Glutamatergic neuron (in vitro differentiated cells): ENCODE results near the gene UGP2. TPM values are rescaled to one million over a fixed set of nuclear protein-coding genes. Genes with fewer than 3 reads are reported as not detected.

Experiments used
- DNase-seq: peaks from one replicate; pipeline ENCODE4 v3.0.0; 2022
- H3K27ac Mint-ChIP-seq: one replicate; pipeline ENCODE4 v1.8.0; 2020; ENCODE audit warnings: mild to moderate bottlenecking, mixed read lengths, inconsistent platforms; ENCODE audit not compliant: unreplicated experiment
- H3K27me3 Mint-ChIP-seq: one replicate; pipeline ENCODE4 v1.8.0; 2020; ENCODE audit warnings: mild to moderate bottlenecking, moderate library complexity, mixed read lengths, inconsistent platforms; ENCODE audit not compliant: unreplicated experiment
- H3K36me3 Mint-ChIP-seq: one replicate; pipeline ENCODE4 v1.8.0; 2020; ENCODE audit warnings: mild to moderate bottlenecking, mixed read lengths, inconsistent platforms; ENCODE audit not compliant: unreplicated experiment
- H3K4me1 Mint-ChIP-seq: one replicate; pipeline ENCODE4 v1.8.0; 2020; ENCODE audit warnings: mild to moderate bottlenecking, low read depth, mixed read lengths, inconsistent platforms; ENCODE audit not compliant: unreplicated experiment
- H3K4me3 Mint-ChIP-seq: one replicate; pipeline ENCODE4 v1.8.0; 2020; ENCODE audit warnings: mild to moderate bottlenecking, mixed read lengths, inconsistent platforms; ENCODE audit not compliant: unreplicated experiment
- H3K9me3 Mint-ChIP-seq: one replicate; pipeline ENCODE4 v1.8.0; 2020; ENCODE audit warnings: mild to moderate bottlenecking, moderate library complexity, mixed read lengths, inconsistent platforms; ENCODE audit not compliant: unreplicated experiment
- total RNA-seq: library from RNA; stranded (reverse); fragmentation: NEBNext Ultra II Directional; extraction: Animal tissue kit (Norgen Biotek cat#: 25700); gene quantifications from one replicate; pipeline ENCODE4 v1.2.1, GENCODE V29; 2021; ENCODE audit not compliant: unreplicated experiment
- TF ChIP-seq, protein P1 (sequence below): fragments of 200-600 bp; sonication (generic); IDR thresholded peaks from one replicate; pipeline ENCODE4 v1.5.0; 2021; ENCODE audit not compliant: partially characterized antibody, unreplicated experiment

Gene UGP2
- total RNA-seq, 1 donor from 2014 or later, result 68.6 TPM

DNA sequence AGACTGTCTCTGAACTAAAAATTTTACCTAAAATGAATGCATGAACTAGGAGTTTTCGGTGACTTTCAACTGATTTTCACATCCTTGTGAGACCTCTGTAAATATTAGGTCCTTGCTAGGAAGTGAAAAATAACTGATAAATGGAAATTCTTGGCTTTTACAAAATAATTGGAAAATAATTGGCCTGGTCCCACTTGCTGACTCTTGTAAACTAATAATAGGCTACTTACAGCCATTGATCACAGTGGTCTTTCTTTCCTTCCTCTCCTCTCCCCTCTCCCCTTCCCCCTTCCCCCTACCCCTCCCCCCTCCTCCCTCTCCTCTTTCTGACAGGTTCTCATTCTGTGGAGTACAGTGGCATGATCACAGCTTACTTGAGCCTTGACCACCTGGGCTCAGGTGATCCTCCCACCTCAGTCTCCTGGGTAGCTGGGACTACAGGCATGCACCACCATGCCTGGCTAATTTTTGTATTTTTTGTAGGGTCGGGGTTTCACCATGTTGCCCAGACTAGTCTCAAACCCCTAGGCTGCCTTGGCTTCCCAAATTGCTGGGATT, 38.3 kb downstream of the UGP2 start:
- no peaks in the 10 kb centered on the region for H3K36me3 Mint-ChIP-seq
- no peaks in the 10 kb centered on the region for H3K27me3 Mint-ChIP-seq
- H3K4me3 Mint-ChIP-seq, result no peak overlapping the region
- no peak overlapping the region for H3K27ac Mint-ChIP-seq
- TF ChIP-seq, protein P1, sequence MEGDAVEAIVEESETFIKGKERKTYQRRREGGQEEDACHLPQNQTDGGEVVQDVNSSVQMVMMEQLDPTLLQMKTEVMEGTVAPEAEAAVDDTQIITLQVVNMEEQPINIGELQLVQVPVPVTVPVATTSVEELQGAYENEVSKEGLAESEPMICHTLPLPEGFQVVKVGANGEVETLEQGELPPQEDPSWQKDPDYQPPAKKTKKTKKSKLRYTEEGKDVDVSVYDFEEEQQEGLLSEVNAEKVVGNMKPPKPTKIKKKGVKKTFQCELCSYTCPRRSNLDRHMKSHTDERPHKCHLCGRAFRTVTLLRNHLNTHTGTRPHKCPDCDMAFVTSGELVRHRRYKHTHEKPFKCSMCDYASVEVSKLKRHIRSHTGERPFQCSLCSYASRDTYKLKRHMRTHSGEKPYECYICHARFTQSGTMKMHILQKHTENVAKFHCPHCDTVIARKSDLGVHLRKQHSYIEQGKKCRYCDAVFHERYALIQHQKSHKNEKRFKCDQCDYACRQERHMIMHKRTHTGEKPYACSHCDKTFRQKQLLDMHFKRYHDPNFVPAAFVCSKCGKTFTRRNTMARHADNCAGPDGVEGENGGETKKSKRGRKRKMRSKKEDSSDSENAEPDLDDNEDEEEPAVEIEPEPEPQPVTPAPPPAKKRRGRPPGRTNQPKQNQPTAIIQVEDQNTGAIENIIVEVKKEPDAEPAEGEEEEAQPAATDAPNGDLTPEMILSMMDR, result no peak
- H3K9me3 Mint-ChIP-seq, result peaks cover 3% of the 10 kb centered on the region
- peaks cover 10% of the 10 kb centered on the region for H3K4me1 Mint-ChIP-seq
- DNase-seq, result no peak

DNA sequence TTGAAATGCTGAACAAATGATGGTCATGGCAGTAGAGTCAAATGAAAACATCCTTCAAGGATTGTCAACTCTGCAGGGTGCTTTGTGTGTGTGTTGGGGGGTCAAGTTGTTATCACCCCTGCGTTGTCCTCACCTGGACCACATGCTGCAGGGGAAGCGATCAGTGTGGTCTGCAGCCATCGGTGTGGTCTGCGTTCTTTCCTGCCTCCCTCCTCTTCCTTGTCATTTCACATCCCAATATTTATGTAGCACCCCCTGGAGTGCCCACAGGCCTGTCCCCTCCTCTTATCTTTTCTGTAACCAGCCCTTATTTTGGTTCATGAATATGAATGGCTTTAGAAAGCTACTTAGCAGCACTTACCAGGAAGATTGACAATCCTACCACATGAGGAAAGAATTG, 38.9 kb downstream of the UGP2 start:
- peaks cover 10% of the 10 kb centered on the region for H3K4me1 Mint-ChIP-seq
- H3K27me3 Mint-ChIP-seq, result no peaks in the 10 kb centered on the region
- H3K9me3 Mint-ChIP-seq, result peaks cover 3% of the 10 kb centered on the region
- no peak for DNase-seq
- H3K4me3 Mint-ChIP-seq, result no peak overlapping the region
- no peak overlapping the region for H3K27ac Mint-ChIP-seq
- no peaks in the 10 kb centered on the region for H3K36me3 Mint-ChIP-seq
- TF ChIP-seq, protein P1, result no peak

DNA sequence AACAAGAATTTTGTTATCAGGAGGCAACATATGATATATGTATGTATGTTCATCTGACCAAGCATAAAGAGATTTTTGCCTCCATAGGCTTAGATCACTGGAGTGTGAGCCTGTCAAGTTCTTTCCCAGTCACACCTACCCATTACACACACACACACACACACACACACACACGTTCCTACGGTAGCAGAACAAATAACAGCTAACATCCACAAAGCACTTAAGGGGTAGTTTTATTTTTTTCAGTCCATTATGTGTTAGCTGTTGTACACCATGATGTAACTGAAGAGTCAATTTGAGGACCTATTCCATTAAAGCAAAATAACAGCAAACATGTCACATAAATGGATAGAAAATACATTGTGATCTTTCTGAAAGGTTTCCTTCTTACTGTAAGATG, 39.5 kb downstream of the UGP2 start:
- Mint-ChIP-seq H3K4me1 (peaks cover 10% of the 10 kb centered on the region), H3K4me3 (no peak overlapping the region), H3K9me3 (peaks cover 3% of the 10 kb centered on the region), H3K36me3 (no peaks in the 10 kb centered on the region), H3K27me3 (no peaks in the 10 kb centered on the region), H3K27ac (peak overlapping the region; percentile 76)
- DNase-seq, result peak; percentile 26
- TF ChIP-seq, protein P1, result no peak

DNA sequence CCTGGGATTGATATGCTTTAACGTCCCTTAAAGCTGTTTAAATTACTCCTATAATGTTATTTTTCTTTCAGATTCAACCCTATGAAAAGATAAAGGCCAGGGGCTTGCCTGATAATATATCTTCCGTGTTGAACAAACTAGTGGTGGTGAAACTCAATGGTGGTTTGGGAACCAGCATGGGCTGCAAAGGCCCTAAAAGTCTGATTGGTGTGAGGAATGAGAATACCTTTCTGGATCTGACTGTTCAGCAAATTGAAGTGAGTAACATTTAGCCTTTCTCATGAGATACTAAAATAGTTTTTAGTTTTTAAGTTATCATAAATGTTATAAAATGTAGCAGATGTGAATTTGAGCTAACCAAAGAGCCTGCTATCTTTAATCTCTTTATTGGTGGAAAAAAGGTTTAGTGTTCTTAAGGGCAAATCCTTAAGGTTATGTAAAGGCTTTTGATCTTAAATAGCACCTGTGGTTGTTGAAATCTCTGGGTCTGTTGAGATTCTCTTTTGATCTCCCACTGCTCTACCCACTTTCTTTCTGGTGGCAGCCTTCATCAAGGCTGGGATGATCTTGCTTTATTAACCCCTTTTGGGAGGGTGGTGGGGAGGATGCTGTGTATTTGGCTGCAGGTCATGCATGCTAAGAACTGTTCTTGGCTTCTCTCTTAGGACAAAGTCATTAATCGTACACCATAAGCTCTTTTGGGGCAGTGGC, 40.9 kb downstream of the UGP2 start:
- no peak overlapping the region for H3K27ac Mint-ChIP-seq
- peaks cover 8% of the 10 kb centered on the region for H3K4me1 Mint-ChIP-seq
- no peak for DNase-seq
- H3K9me3 Mint-ChIP-seq, result peaks cover 3% of the 10 kb centered on the region
- H3K27me3 Mint-ChIP-seq, result no peaks in the 10 kb centered on the region
- no peaks in the 10 kb centered on the region for H3K36me3 Mint-ChIP-seq
- no peak overlapping the region for H3K4me3 Mint-ChIP-seq
- TF ChIP-seq, protein P1, result no peak

DNA sequence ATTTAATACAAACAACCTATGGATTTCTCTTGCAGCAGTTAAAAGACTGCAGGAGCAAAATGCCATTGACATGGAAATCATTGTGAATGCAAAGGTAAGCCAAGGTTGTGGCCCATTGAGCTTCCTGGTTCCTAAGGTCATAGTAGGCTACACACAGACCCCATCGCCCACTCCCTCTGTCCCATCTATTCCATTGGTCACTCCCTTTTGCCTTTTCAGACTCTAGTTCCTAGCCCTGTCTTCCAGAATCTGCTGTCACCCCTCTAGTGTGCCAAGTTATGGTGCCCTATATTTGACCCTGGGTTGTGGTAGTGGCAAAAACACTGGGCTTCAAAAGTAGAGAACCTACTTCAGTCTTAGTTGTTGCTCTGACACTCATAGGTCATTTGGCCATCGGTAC, 44.7 kb downstream of the UGP2 start:
- Mint-ChIP-seq H3K36me3 (no peaks in the 10 kb centered on the region), H3K27ac (no peak overlapping the region), H3K4me1 (no peaks in the 10 kb centered on the region), H3K27me3 (no peaks in the 10 kb centered on the region), H3K9me3 (peaks cover 7% of the 10 kb centered on the region), H3K4me3 (no peak overlapping the region)
- TF ChIP-seq, protein P1, result no peak
- DNase-seq, result no peak
